NCI-H2196 treated with DMSO at 0.1 percent for 48 hours (cell line): ENCODE measurements around the gene FTCD.

Experiments
- DNase-seq: peaks from one replicate; lab custom pipeline; 2025; ENCODE audit not compliant: unreplicated experiment; lab: John Stamatoyannopoulos, UW

The FTCD gene

GRCh38 chr21:46124083-46124925, 31.1 kb downstream of the FTCD start:
- no peak for DNase-seq

- no peak for DNase-seq
Measured at GRCh38 chr21:46122758-46123683, 32.4 kb downstream of the FTCD start.

GRCh38 chr21:46122237-46122671, 33.1 kb downstream of the FTCD start:
- DNase-seq = no peak

DNA sequence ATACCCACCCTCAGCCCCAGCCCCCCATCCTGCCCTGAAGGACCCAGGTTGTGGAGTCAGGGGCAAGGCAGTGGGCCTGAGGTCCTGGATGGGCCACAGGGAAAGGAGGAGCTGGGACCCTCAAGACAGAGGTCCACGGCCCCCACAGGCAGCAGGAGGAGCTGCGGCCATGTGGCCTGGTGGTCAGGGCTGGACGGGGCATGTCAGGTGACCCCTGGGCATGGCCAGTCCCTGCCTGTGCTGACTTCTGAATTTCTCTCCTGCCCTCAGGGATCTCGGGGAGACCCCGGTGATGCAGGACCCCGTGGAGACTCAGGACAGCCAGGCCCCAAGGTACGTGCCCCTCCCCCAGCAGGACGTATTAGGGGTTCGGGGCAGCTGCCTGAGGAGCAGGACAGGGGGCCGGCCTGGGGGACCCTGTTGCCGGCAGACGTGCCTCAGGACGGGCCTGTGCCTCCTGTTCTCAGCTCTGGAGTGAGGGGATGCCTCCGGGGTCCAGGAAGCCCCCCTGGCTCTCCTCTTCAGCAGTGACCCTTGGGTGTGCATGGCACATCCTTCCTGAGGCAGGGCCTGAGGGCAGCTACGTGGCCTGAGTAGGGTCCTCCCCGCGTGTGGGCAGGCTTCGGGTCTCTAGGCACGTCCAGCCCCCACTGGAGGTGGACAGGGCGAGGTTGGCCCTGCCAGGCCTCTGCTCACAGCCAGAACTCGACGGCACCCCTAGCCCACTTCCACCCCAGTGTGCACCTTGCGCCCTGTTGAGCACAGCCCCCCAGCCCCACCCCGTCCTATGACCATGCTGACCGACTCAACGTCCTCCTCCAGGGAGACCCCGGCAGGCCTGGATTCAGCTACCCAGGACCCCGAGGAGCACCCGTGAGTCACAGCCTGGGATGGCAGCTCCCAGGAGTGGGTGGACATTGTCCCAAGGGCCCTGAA, 33.8 kb downstream of the FTCD start:
- no peak for DNase-seq

GRCh38 chr21:46120301-46121285, 34.8 kb downstream of the FTCD start:
- no peak for DNase-seq

- no peak for DNase-seq
Measured at GRCh38 chr21:46119637-46120271, 35.6 kb downstream of the FTCD start.

GRCh38 chr21:46119144-46119636, 36.2 kb downstream of the FTCD start:
- no peak for DNase-seq

DNA sequence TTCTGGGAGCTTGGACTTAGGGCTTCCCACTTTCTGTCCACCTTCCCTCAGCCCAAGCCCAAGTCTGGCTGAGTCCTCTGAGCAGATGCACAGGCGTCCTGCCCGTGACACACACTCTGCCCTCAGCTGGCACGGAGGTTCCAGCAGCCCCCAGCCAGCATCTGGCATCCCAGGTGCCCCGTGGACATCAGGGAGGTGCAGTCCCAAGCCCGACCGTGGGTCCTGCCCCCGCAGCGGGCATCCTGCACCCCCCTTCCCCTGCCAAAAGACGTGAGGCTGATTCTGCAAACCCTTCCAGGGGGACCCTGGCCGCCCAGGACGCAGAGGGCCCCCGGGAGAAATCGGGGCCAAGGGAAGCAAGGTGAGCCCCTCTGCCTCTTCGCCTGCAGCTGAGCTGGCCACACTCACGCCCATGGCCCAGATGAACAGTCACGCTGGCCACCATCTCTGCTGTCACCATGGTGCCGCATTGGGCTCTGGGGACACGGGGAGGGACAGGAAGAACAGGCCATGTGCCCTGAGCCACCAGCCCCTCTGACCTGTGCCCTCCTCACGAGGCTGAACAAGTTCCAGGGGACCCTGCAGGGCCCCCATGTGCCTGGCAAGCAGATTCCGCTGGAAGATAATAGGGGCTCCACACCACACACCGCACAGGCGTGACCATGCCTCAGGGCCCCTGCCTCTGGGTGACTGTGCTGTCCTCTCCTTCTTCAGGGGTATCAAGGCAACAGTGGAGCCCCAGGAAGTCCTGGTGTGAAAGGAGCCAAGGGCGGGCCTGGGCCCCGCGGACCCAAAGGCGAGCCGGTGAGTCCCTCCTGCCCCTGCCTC, 36.8 kb downstream of the FTCD start:
- no peak for DNase-seq

GRCh38 chr21:46117586-46118315, 37.6 kb downstream of the FTCD start:
- DNase-seq = no peak

GRCh38 chr21:46116776-46117585, 38.4 kb downstream of the FTCD start:
- DNase-seq = no peak

- no peak for DNase-seq
Measured at GRCh38 chr21:46116189-46116775, 39.1 kb downstream of the FTCD start.

DNA sequence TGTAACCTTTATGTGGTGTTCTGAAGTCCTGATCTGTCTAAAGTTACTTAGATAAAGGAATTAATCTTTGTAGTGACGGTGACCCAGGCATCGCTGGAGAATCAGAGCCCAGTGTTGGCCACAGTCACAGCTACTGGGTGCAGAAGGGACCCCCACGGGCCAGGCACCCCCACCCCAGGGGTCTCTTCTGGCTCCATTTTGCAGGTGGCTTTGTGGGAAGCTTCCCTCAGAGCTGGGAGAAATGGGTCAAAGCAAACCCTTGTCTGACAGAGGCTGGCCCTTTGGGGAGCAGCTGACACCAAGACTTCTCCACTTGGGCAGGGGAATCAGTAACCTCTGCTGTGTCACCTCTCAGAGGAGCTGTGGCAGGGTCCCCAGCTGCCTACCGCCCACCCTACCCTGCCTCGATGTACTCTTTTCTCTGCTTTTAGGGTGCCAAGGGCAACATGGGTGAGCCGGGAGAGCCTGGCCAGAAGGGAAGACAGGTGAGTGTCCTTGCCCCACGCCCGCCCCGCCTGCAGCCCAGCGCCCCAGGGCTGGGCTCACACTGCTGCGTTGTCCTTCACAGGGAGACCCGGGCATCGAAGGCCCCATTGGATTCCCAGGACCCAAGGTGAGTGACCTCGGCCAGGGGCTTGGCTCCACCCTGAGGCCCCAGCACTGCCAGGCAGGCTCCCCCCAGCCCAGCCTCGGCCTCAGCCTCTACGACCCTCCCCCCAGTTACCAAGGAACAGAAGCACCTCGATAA, 39.8 kb downstream of the FTCD start:
- no peak for DNase-seq

DNA sequence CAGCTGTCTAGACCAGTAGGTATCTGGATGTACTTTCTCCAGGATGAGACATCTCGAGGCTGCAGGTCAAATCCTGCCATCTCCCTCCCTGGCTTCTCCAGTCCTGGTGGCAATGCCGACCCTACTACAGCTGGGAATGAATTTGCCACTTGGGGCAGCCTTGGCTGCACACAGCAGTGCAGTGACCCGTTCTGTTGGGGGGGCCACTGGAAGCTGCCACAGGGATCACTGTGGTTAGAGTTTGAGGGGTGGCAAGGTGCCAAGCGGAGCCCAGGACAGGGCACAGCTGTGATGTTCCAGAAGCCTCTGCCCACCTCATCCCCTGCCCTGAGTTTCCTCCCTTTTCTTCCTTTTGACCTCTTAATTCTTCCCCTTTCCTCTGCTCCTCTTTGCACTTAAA, 40.4 kb downstream of the FTCD start:
- DNase-seq = no peak

- DNase-seq = no peak
Measured at GRCh38 chr21:46113497-46114176, 41.7 kb downstream of the FTCD start.

- DNase-seq = no peak
Measured at GRCh38 chr21:46112725-46113215, 42.6 kb downstream of the FTCD start.
